Lung (tissue), 12 donors: ENCODE results near the gene TGFB1I1. TPM values are rescaled to one million over a fixed set of nuclear protein-coding genes. Genes with fewer than 3 reads are reported as not detected.

Experiments
- ATAC-seq: fragments of 200-7000 bp; cut with Tn5 transposase; one replicate; pipeline ENCODE4 v1.9.1; 2020; ENCODE audit warnings: moderate number of reproducible peaks; ENCODE audit not compliant: insufficient read depth, low FRiP score
- DNase-seq, 3 donors: peaks; one replicate each; pipeline ENCODE4 v3.0.0-alpha.2; 2013 to 2017
- H3K27ac ChIP-seq, 2 donors: one replicate each; pipeline ENCODE4 v1.5.1; 2013; ENCODE audit warnings: mild to moderate bottlenecking in 2 of 2, moderate library complexity in 2 of 2, control low read depth in 1 of 2, inconsistent platforms in 1 of 2, low read depth in 1 of 2, low read length in 1 of 2
- H3K27me3 ChIP-seq, 3 donors: one replicate each; pipeline ENCODE4 v1.5.1; 2013; ENCODE audit warnings: low read length in 2 of 3; ENCODE audit not compliant: control insufficient read depth in 3 of 3, insufficient read depth in 3 of 3
- H3K36me3 ChIP-seq, 4 donors: one replicate each; pipeline ENCODE4 v1.5.1; 2013; ENCODE audit warnings: low read length in 4 of 4, mild to moderate bottlenecking in 1 of 4, moderate library complexity in 1 of 4; ENCODE audit not compliant: control insufficient read depth in 4 of 4, insufficient read depth in 4 of 4
- H3K4me1 ChIP-seq, 5 donors: one replicate each; pipeline ENCODE4 v1.5.1; 2013; ENCODE audit warnings: low read length in 5 of 5, mild to moderate bottlenecking in 2 of 5, moderate library complexity in 1 of 5; ENCODE audit not compliant: control insufficient read depth in 5 of 5, insufficient read depth in 5 of 5
- H3K4me3 ChIP-seq: one replicate; pipeline ENCODE4 v1.5.1; 2013; ENCODE audit warnings: mild to moderate bottlenecking, control low read depth, moderate library complexity
- H3K9ac ChIP-seq, 2 donors: one replicate each; pipeline ENCODE4 v1.5.1; 2013; ENCODE audit warnings: low read length in 2 of 2, control low read depth in 1 of 2; ENCODE audit not compliant: insufficient read depth in 1 of 2
- H3K9me3 ChIP-seq, 4 donors: one replicate each; pipeline ENCODE4 v1.5.1; 2013; ENCODE audit warnings: low read length in 3 of 4, mild to moderate bottlenecking in 1 of 4, moderate library complexity in 1 of 4; ENCODE audit not compliant: control insufficient read depth in 4 of 4, insufficient read depth in 3 of 4
- CTCF ChIP-seq: IDR thresholded peaks from 2 replicates; pipeline ENCODE4 v1.5.1; 2012; ENCODE audit warnings: mild to moderate bottlenecking; ENCODE audit errors: control extremely low read depth, extremely low read depth
- WGBS, 2 donors: extraction: QIAGEN DNeasy Blood & Tissue Kit; methylation state at CpG; one replicate each; pipeline ENCODE4 v1.1.7; 2013; 5-methylcytosine and 5-hydroxymethylcytosine counted together
- polyA plus RNA-seq, 2 donors: library from polyadenylated mRNA; stranded (reverse); fragments of 200-250 nt; gene quantifications; one replicate each; pipeline ENCODE4 v1.2.1, GENCODE V29; 2013
- total RNA-seq, 2 donors: library from RNA; depleted of rRNA in 1 of 2; stranded (reverse); fragments of >200 nt in 1 of 2; gene quantifications; one replicate each; pipeline ENCODE4 v1.2.1, GENCODE V29; 2014 to 2021
- donor health status: control.
- donor health status: control.
- donor health status: Bipolar disorder and iron deficiency.
- donor health status: healthy.
- donor health status: DM: yes; HTN: yes; CAD: no.

Gene TGFB1I1
- total and polyA plus RNA-seq, 4 donors: 25.1 to 58.9 (median 37.6) TPM

- Histone ChIP-seq H3K27ac (no peak overlapping the region), H3K36me3 (no peaks in the 10 kb centered on the region), H3K27me3 (no peaks in the 10 kb centered on the region), H3K4me3 (no peak overlapping the region), H3K9me3 (no peaks in the 10 kb centered on the region), H3K4me1 (no peaks in the 10 kb centered on the region), H3K9ac (no peak overlapping the region)
- 80 to 88% methylated on average over 4 of the region's 4 CpGs for whole genome bisulfite sequencing, 2 donors
- no peak for ATAC-seq
- TF ChIP-seq CTCF: no peak
- no peak for DNase-seq
Measured at GRCh38 chr16:31517800-31518402, 45.9 kb downstream of the TGFB1I1 start.

GRCh38 chr16:31519759-31520431 is 47.9 kb downstream of the TGFB1I1 start:
- Histone ChIP-seq H3K27me3 (no peaks in the 10 kb centered on the region), H3K36me3 (no peaks in the 10 kb centered on the region), H3K9me3 (no peaks in the 10 kb centered on the region), H3K27ac (no peak overlapping the region), H3K4me1 (no peaks in the 10 kb centered on the region), H3K9ac (no peak overlapping the region), H3K4me3 (no peak overlapping the region)
- DNase-seq: no peak
- no peak for TF ChIP-seq CTCF
- WGBS, 2 donors: 84 to 95% methylated on average over 2 of the region's 2 CpGs
- ATAC-seq: no peak

- no peak overlapping the region for H3K4me3 ChIP-seq
- no peak overlapping the region for H3K27ac ChIP-seq
- H3K9ac ChIP-seq: no peak overlapping the region
- no peak for ATAC-seq
- H3K9me3 ChIP-seq: no peaks in the 10 kb centered on the region
- H3K36me3 ChIP-seq: no peaks in the 10 kb centered on the region
- DNase-seq: no peak
- H3K27me3 ChIP-seq: no peaks in the 10 kb centered on the region
- WGBS, 2 donors: 93 to 99% methylated on average over 3 of the region's 3 CpGs
- H3K4me1 ChIP-seq: no peaks in the 10 kb centered on the region
- no peak for TF ChIP-seq CTCF
Measured at GRCh38 chr16:31521368-31521767, 49.4 kb downstream of the TGFB1I1 start.
